Peyer's patch (tissue), 4 donors: Measurements from ENCODE around the gene FOXS1.

ENCODE experiments used
- POLR2A ChIP-seq, 2 donors: fragments of 450-650 bp; IDR thresholded peaks; one replicate each; pipeline ENCODE4 v1.5.1; 2017; ENCODE audit warnings: antibody characterized with exemption in 2 of 2, mild to moderate bottlenecking in 2 of 2, moderate library complexity in 2 of 2
- TF ChIP-seq, protein P1 (sequence below), 6 experiments: fragments of 450-650 bp in 4 of 6; fragments of 200-600 bp in 2 of 6; sonication (generic) in 1 of 6; IDR thresholded peaks; one replicate each; pipeline ENCODE4 v1.5.1; 2017 to 2019; ENCODE audit warnings: antibody characterized with exemption in 6 of 6, mild to moderate bottlenecking in 3 of 6, moderate library complexity in 1 of 6

DNA sequence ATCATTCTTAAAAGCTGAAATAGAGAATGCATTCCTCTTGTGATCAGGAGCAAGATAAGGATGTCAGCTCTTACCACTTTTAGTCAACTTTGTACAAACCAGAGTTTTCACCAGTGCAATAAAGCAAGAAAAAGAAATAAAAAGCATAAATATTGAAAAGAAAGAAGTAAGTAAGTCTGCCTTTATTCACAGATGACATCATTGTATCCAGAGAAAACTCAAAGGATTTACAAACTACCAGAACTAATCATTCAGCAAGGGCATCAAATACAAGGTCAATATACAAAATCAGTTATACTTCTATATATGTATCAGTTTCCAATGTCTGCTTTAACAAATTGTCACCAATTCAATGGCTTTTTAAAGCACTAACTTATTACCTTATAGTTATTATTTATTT is 38.4 kb upstream of the FOXS1 start:
- no peak for TF ChIP-seq POLR2A (IDR thresholded peaks at IDR 0.05)
- TF ChIP-seq, protein P1, sequence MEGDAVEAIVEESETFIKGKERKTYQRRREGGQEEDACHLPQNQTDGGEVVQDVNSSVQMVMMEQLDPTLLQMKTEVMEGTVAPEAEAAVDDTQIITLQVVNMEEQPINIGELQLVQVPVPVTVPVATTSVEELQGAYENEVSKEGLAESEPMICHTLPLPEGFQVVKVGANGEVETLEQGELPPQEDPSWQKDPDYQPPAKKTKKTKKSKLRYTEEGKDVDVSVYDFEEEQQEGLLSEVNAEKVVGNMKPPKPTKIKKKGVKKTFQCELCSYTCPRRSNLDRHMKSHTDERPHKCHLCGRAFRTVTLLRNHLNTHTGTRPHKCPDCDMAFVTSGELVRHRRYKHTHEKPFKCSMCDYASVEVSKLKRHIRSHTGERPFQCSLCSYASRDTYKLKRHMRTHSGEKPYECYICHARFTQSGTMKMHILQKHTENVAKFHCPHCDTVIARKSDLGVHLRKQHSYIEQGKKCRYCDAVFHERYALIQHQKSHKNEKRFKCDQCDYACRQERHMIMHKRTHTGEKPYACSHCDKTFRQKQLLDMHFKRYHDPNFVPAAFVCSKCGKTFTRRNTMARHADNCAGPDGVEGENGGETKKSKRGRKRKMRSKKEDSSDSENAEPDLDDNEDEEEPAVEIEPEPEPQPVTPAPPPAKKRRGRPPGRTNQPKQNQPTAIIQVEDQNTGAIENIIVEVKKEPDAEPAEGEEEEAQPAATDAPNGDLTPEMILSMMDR (IDR thresholded peaks at IDR 0.05), result no peak
